Bronchial epithelial cell (primary cell): ENCODE results near the gene ZNF697. TPM values are rescaled to one million over a fixed set of nuclear protein-coding genes. Genes with fewer than 3 reads are reported as not detected.

Experiments used
- DNase-seq: peaks from one replicate; pipeline ENCODE4 v3.0.0-alpha.2; 2010; ENCODE audit warnings: low read depth
- FAIRE-seq: peaks from 2 replicates; lab custom pipeline; 2011; peaks lifted over from hg19 to GRCh38; lab: Jason Lieb, UNC
- H3K27me3 ChIP-seq: 2 replicates; pipeline ENCODE4 v1.5.1; 2011; ENCODE audit warnings: low read length; ENCODE audit not compliant: control insufficient read depth, insufficient read depth
- H3K36me3 ChIP-seq: 2 replicates; pipeline ENCODE4 v1.5.1; 2011; ENCODE audit warnings: low read length; ENCODE audit not compliant: control insufficient read depth, insufficient read depth
- H3K4me3 ChIP-seq: 2 replicates; pipeline ENCODE4 v1.5.1; 2011; ENCODE audit warnings: mild to moderate bottlenecking, low read depth, low read length, control low read depth
- total RNA-seq: library from RNA; depleted of rRNA; stranded (reverse); fragments of >200 nt; gene quantifications from 2 replicates; pipeline ENCODE4 v1.2.1, GENCODE V29; 2014
- TF ChIP-seq, protein P1 (sequence below): IDR thresholded peaks from 2 replicates; pipeline ENCODE4 v1.5.1; 2011; ENCODE audit warnings: mild to moderate bottlenecking, moderate library complexity, low read length, control low read depth, inconsistent platforms; ENCODE audit not compliant: insufficient read depth, severe bottlenecking

ZNF697 gene
- total RNA-seq, 1 donor from 2014 or later, result 5.5 TPM

DNA sequence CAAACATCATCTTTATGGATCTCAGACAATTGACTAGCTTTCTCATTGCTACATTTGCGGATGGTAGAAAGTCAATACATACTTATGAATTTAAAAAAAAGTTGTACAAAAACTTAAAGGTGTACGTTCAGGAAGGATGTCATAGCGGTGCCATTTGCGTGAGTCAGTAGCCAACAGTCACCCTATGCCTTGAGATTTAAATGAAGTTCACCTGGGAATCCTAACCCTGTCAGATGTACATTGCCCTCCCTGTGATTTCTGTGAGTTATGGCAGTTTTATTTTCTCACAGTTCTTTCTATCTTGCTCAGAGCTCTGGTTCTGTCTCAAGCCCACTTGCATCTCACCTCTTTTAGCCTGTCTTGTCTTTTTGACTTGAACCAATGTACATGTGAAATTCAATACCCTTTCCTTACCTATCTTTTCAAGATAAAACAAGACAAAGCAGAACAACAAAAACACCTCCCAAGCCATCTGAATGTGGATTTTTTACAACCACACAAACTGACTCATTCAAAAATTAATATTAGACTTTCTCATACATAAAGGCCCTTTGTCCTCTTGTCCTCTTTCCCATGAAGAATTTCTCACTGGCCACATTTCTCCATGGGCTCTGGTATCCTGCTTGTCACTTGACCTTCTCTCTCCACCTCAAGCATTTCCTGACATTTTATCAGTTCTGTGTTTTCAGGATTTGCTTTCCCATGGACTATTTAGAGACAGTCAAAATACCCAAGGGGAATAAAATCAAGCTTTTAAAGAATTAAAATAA, 25.3 kb upstream of the ZNF697 start:
- peak; percentile 70 for DNase-seq
- Histone ChIP-seq H3K4me3 (no peak overlapping the region), H3K27me3 (no peaks in the 10 kb centered on the region), H3K36me3 (no peaks in the 10 kb centered on the region)
- TF ChIP-seq, protein P1, sequence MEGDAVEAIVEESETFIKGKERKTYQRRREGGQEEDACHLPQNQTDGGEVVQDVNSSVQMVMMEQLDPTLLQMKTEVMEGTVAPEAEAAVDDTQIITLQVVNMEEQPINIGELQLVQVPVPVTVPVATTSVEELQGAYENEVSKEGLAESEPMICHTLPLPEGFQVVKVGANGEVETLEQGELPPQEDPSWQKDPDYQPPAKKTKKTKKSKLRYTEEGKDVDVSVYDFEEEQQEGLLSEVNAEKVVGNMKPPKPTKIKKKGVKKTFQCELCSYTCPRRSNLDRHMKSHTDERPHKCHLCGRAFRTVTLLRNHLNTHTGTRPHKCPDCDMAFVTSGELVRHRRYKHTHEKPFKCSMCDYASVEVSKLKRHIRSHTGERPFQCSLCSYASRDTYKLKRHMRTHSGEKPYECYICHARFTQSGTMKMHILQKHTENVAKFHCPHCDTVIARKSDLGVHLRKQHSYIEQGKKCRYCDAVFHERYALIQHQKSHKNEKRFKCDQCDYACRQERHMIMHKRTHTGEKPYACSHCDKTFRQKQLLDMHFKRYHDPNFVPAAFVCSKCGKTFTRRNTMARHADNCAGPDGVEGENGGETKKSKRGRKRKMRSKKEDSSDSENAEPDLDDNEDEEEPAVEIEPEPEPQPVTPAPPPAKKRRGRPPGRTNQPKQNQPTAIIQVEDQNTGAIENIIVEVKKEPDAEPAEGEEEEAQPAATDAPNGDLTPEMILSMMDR, result no peak
- FAIRE-seq, result no peak

- Histone ChIP-seq H3K36me3 (no peaks in the 10 kb centered on the region), H3K27me3 (no peaks in the 10 kb centered on the region), H3K4me3 (no peak overlapping the region)
- TF ChIP-seq, protein P1, result no peak
- FAIRE-seq (no peak), DNase-seq (no peak)
These were observed 22.8 kb upstream of the ZNF697 start for GRCh38 chr1:119670898-119671297.

GRCh38 chr1:119667173-119667572, 19.1 kb upstream of the ZNF697 start:
- DNase-seq (no peak), FAIRE-seq (no peak)
- Histone ChIP-seq H3K27me3 (no peaks in the 10 kb centered on the region), H3K36me3 (no peaks in the 10 kb centered on the region), H3K4me3 (no peak overlapping the region)
- TF ChIP-seq, protein P1, result no peak

GRCh38 chr1:119664067-119664466, 16.0 kb upstream of the ZNF697 start:
- Histone ChIP-seq H3K36me3 (no peaks in the 10 kb centered on the region), H3K27me3 (no peaks in the 10 kb centered on the region), H3K4me3 (no peak overlapping the region)
- FAIRE-seq (no peak), DNase-seq (no peak)
- TF ChIP-seq, protein P1, result no peak

- FAIRE-seq (no peak), DNase-seq (peak; percentile 29)
- Histone ChIP-seq H3K36me3 (no peaks in the 10 kb centered on the region), H3K27me3 (no peaks in the 10 kb centered on the region), H3K4me3 (no peak overlapping the region)
- TF ChIP-seq, protein P1, result no peak
These were observed 14.0 kb upstream of the ZNF697 start for GRCh38 chr1:119662034-119662437.
